Measurements from ENCODE around the gene ARMH3. TPM values are rescaled to one million over a fixed set of nuclear protein-coding genes. Genes with fewer than 3 reads are reported as not detected.

ARMH3 gene
- total RNA-seq = 13.5 and 14.9 TPM in 2 replicates

GRCh38 chr10:102055647-102056419 lies at the start of gene ARMH3:
Gene ARMH3, minus strand, starts transcription at chr10:102056173. Its CDS starts 16,059 bp downstream, at chr10:102040114.

GRCh38 chr10:102064868-102065560 lies 9.0 kb upstream of the ARMH3 start, which contains the start of gene HPS6:
Gene HPS6, plus strand, starts transcription at chr10:102065349. Its CDS starts 126 bp downstream, at chr10:102065475.

GRCh38 chr10:101843032-101844021 lies 212.6 kb downstream of the ARMH3 start, which contains the start of gene KCNIP2:
Gene KCNIP2, minus strand, starts transcription at chr10:101843800. Its CDS starts 232 bp downstream, at chr10:101843568.

GRCh38 chr10:101818119-101818871 lies 237.7 kb downstream of the ARMH3 start, which contains the start of gene OGA:
Gene OGA, minus strand, starts transcription at chr10:101818444. Its CDS starts 422 bp downstream, at chr10:101818022.

Small RNAs within 50 kb of the gene (small RNA-seq; reads per million reads assigned to genes)
- gene AL500527.1 (not detected), gene AL500527.2 (not detected), gene RF00017 (not detected), gene RF00019 (not detected)

Other genes with a start within 250 kb of the ARMH3 start
- gene OGA, start 237.7 kb downstream of the ARMH3 start, total RNA-seq = 143 and 150 TPM in 2 replicates
- 1.0 and 1.1 TPM in 2 replicates for gene KCNIP2, start 212.4 kb downstream of the ARMH3 start, total RNA-seq
- 20.3 and 27.2 TPM in 2 replicates for gene HPS6, start 9.2 kb upstream of the ARMH3 start, total RNA-seq
- gene LDB1, start 64.2 kb upstream of the ARMH3 start, total RNA-seq = 35.4 and 40.4 TPM in 2 replicates
- gene PPRC1, start 76.9 kb upstream of the ARMH3 start, total RNA-seq = 15.4 and 17.3 TPM in 2 replicates
- 23.9 and 26.4 TPM in 2 replicates for gene NOLC1, start 96.2 kb upstream of the ARMH3 start, total RNA-seq
- gene ELOVL3, start 170.1 kb upstream of the ARMH3 start, total RNA-seq = 0.65 TPM in 2 replicates
- 0.11 and 0.13 TPM in 2 replicates for gene PITX3, start 185.3 kb upstream of the ARMH3 start, total RNA-seq
- gene GBF1, start 189.4 kb upstream of the ARMH3 start, total RNA-seq = 42.8 and 45.3 TPM in 2 replicates

Measured in articular chondrocyte of knee joint (primary cell).